ENCODE measurements around the gene ZRANB1. TPM values are rescaled to one million over a fixed set of nuclear protein-coding genes. Genes with fewer than 3 reads are reported as not detected.

ZRANB1 gene
- polyA plus RNA-seq, 1 experiment = 36.9 TPM

DNA sequence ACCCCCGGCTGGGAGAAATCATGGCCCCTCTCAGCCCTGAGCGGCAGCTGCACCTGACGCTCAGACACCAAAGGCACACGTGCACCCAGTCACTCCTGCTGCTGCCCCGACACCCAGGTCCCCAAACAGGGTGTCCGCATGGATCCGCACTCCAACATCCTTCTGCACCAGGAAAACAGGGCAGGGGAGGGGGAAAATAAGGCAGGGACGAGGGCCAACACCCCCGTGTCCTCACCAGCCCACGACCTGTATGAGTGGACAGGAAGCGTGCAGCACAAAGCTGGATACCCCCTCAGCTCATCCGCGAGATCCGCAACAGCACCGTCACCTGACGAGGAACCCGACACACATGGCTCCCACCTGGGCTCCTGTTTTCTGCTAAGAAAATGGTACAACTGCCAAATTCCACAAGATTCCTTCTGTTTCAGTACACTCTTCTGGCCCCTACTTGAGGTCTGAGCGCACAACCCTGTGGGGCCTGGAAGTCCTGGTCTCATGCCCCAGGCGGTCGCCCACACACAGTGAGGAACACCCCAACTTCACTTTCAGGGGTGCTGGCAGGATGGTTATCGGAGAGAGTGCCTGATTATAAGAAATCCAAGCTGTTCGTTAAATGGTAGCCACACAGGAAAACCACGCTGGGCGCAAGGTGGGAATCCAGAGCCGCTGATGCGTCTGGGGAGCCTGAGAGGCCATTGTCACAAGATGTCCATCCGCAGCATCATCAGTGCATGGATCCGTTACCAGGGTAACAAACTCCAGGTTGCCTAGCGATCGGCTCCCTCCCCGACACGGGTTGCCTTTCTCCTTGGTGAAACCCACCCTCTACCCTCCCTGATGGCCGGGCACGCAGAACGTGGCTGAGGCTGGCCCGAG, 63.6 kb downstream of the ZRANB1 start:
- H3K4me3 ChIP-seq (ENCODE audit: low read depth, low read length) = no peak overlapping the region
- no peak for DNase-seq (ENCODE audit: low read depth, low spot score)
- H3K27me3 ChIP-seq (ENCODE audit: control insufficient read depth, insufficient read depth, low read length) = no peaks in the 10 kb centered on the region
- TF ChIP-seq, protein P1, sequence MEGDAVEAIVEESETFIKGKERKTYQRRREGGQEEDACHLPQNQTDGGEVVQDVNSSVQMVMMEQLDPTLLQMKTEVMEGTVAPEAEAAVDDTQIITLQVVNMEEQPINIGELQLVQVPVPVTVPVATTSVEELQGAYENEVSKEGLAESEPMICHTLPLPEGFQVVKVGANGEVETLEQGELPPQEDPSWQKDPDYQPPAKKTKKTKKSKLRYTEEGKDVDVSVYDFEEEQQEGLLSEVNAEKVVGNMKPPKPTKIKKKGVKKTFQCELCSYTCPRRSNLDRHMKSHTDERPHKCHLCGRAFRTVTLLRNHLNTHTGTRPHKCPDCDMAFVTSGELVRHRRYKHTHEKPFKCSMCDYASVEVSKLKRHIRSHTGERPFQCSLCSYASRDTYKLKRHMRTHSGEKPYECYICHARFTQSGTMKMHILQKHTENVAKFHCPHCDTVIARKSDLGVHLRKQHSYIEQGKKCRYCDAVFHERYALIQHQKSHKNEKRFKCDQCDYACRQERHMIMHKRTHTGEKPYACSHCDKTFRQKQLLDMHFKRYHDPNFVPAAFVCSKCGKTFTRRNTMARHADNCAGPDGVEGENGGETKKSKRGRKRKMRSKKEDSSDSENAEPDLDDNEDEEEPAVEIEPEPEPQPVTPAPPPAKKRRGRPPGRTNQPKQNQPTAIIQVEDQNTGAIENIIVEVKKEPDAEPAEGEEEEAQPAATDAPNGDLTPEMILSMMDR (IDR thresholded peaks at IDR 0.05; ENCODE audit: low read depth, low read length) = no peak
- no peak overlapping the region for H3K27ac ChIP-seq (ENCODE audit: low read depth, low read length)
- H3K9me3 ChIP-seq (ENCODE audit: control insufficient read depth, insufficient read depth, low read length) = no peaks in the 10 kb centered on the region; the same call in 1 of the 2 replicates
- POLR2A ChIA-PET = no interaction called here
- CTCF ChIA-PET = interaction anchor here (1.0 kb wide), 1 partner anchor 13 kb away, joined by 3 read pairs; no protein-coding TSS in a partner anchor

DNA sequence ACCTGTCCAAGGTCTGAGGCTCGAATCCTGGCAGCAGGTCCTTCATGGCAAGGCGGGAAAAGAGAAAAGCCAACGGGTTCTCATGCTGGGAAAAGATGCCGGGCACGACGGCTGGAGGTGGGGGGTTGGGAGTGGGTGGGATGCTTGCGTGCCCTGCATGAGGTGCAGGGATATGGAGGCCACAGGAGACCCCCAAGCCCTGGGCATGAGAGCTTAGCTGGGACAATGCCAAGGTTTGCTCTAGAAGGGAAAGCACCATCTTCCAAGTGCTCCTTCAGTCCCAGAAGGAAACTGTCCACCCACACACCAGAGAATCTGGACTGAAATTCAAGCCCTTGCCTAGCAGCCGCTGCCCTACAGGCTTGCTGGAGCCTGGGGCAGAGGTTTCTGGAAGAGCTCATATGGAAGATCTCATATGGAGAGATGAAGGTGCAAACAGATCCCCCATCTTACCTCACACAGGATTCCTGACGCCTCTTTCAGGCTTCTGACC, 64.3 kb downstream of the ZRANB1 start:
- H3K9me3 ChIP-seq (ENCODE audit: control insufficient read depth, insufficient read depth, low read length) = no peaks in the 10 kb centered on the region; the same call in 1 of the 2 replicates
- TF ChIP-seq, protein P1 (IDR thresholded peaks at IDR 0.05; ENCODE audit: low read depth, low read length) = no peak
- no peak overlapping the region for H3K27ac ChIP-seq (ENCODE audit: low read depth, low read length)
- POLR2A ChIA-PET = no interaction called here
- no peaks in the 10 kb centered on the region for H3K27me3 ChIP-seq (ENCODE audit: control insufficient read depth, insufficient read depth, low read length)
- no peak overlapping the region for H3K4me3 ChIP-seq (ENCODE audit: low read depth, low read length)
- CTCF ChIA-PET = interaction anchor here (1.0 kb wide), 1 partner anchor 14 kb away, joined by 3 read pairs; no protein-coding TSS in a partner anchor
- peak; percentile 15 for DNase-seq (ENCODE audit: low read depth, low spot score)

DNA sequence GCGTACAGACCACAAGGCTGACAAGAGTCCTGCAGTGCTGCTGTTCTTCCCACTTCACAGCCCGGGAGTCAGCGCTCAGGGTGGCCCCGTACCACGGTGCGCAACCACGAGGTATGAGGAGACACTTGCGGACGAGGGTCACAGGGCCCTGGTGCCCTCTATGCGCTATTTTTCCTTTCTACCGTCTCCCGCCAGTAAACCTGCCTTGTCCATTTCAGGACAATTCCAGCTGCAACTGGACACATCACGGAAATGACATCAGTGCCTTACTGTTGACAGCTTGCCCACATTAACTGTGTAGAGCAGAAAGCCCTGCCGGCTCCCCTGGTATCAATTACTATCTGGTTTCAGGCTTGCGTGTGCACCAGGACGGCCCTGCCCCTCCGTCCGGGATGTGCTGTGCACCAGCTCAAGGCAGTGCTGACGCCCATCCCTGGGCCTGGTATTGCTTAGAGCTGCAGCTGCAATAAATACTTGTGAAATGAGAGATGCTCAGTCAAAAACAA, 65.1 kb downstream of the ZRANB1 start:
- Histone ChIP-seq H3K27ac (ENCODE audit: low read depth, low read length) (no peak overlapping the region), H3K9me3 (ENCODE audit: control insufficient read depth, insufficient read depth, low read length) (no peaks in the 10 kb centered on the region; the same call in 1 of the 2 replicates), H3K27me3 (ENCODE audit: control insufficient read depth, insufficient read depth, low read length) (no peaks in the 10 kb centered on the region), H3K4me3 (ENCODE audit: low read depth, low read length) (no peak overlapping the region)
- DNase-seq (ENCODE audit: low read depth, low spot score) = no peak
- ChIA-PET POLR2A (no interaction called here), CTCF (interaction anchor here (1.0 kb wide), 1 partner anchor 14 kb away, joined by 3 read pairs; no protein-coding TSS in a partner anchor)
- TF ChIP-seq, protein P1 (IDR thresholded peaks at IDR 0.05; ENCODE audit: low read depth, low read length) = no peak

DNA sequence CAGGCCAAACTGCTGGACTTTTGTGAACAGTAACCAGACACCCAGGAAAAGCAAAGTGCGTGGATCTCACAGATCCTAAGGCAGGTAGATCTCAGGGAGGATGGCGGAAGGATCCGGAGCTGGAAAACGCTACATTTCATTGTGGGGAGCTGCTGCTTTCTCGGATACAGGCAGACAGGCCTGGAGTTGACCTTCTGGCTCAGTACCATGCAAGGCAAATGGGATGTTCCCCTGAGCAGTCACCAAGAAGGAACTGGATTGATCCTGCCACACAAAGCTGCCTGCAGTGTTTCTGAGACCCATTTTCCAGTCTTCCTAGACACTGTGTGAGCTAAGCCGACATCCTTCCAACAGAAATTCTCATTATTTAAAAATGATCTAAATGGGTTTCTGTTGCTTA, 65.5 kb downstream of the ZRANB1 start:
- Histone ChIP-seq H3K9me3 (ENCODE audit: control insufficient read depth, insufficient read depth, low read length) (no peaks in the 10 kb centered on the region; the same call in 1 of the 2 replicates), H3K4me3 (ENCODE audit: low read depth, low read length) (no peak overlapping the region), H3K27ac (ENCODE audit: low read depth, low read length) (no peak overlapping the region), H3K27me3 (ENCODE audit: control insufficient read depth, insufficient read depth, low read length) (no peaks in the 10 kb centered on the region)
- no peak for DNase-seq (ENCODE audit: low read depth, low spot score)
- TF ChIP-seq, protein P1 (IDR thresholded peaks at IDR 0.05; ENCODE audit: low read depth, low read length) = no peak
- CTCF ChIA-PET = interaction anchor here (4.6 kb wide), 1 partner anchor 40 kb away, joined by 28 read pairs; no protein-coding TSS in a partner anchor
- POLR2A ChIA-PET = no interaction called here
